NB4 (cell line): ENCODE data around the gene GOLGA8M.
"Not testable (repeated sequence)": the region's sequence is repeated elsewhere in the genome, so short reads cannot be mapped to it uniquely, and the experiment has no call there.

Experiments
- CTCF ChIP-seq: IDR thresholded peaks from one replicate; pipeline ENCODE4 v1.5.1; 2012; ENCODE audit warnings: low read depth, low read length
- MAX ChIP-seq: IDR thresholded peaks from 2 replicates; pipeline ENCODE4 v1.6.1; 2011; ENCODE audit warnings: low read depth, low read length
- MYC ChIP-seq: IDR thresholded peaks from 2 replicates; pipeline ENCODE4 v1.6.1; 2011; ENCODE audit warnings: low read depth, low read length
- POLR2A ChIP-seq: IDR thresholded peaks from 2 replicates; pipeline ENCODE4 v1.6.1; 2011; ENCODE audit warnings: mild to moderate bottlenecking; ENCODE audit not compliant: insufficient read length; ENCODE audit errors: extremely low read depth

GRCh38 chr15:28656018-28656360 is 56.2 kb downstream of the GOLGA8M start:
- not testable (repeated sequence) for TF ChIP-seq CTCF, MAX, POLR2A, MYC
